ENCODE measurements around the gene KRTAP21-1.

Gene KRTAP21-1

GRCh38 chr21:30747159-30747558 lies 8.1 kb downstream of the KRTAP21-1 start, which contains the start of gene KRTAP21-2:
Gene KRTAP21-2 (minus strand): TSS chr21:30747259. CDS start chr21:30747202, 57 bp downstream.
- Histone ChIP-seq H3K4me2 (ENCODE audit: low read depth, low read length) (no peak within 1 kb of the TSS), H3F3A (ENCODE audit: insufficient read depth, low read length) (no peaks in the 10 kb centered on the region), H3K9me3 (replicated peaks; ENCODE audit: insufficient read depth, low read length) (no peaks in the 10 kb centered on the region), H3K9ac (ENCODE audit: low read length) (no peak within 1 kb of the TSS), H3K27me3 (replicated peaks; ENCODE audit: insufficient read depth, low read length) (no peaks in the 10 kb centered on the region), H3K9me2 (replicated peaks; ENCODE audit: insufficient read depth, low read length) (no peaks in the 10 kb centered on the region), H4K20me1 (ENCODE audit: insufficient read depth, low read length) (no peaks in the 10 kb centered on the region), H3K4me1 (ENCODE audit: low read length) (no peaks in the 10 kb centered on the region), H3K79me2 (ENCODE audit: low read length) (no peaks in the 10 kb centered on the region), H3K36me3 (replicated peaks; ENCODE audit: insufficient read depth, low read length) (no peaks in the 10 kb centered on the region), H3K4me3 (ENCODE audit: low read length) (no peak within 1 kb of the TSS), H3K27ac (ENCODE audit: low read length) (no peak within 1 kb of the TSS), H2AFZ (ENCODE audit: low read length) (no peak within 1 kb of the TSS)
- TF ChIP-seq CTCF (IDR thresholded peaks at IDR 0.05; ENCODE audit: low read length) (no peak), EZH2phosphoT487 (IDR thresholded peaks at IDR 0.05; ENCODE audit: low read length) (no peak), EZH2 (optimal IDR thresholded peaks at IDR 0.05; ENCODE audit: low read depth, low read length) (no peak)
- no peak for DNase-seq

GRCh38 chr21:30740462-30740861 lies 14.8 kb downstream of the KRTAP21-1 start:
- Histone ChIP-seq H3K79me2 (ENCODE audit: low read length) (no peaks in the 10 kb centered on the region), H3K9me2 (replicated peaks; ENCODE audit: insufficient read depth, low read length) (no peaks in the 10 kb centered on the region), H3K9ac (ENCODE audit: low read length) (no peak overlapping the region), H3K27ac (ENCODE audit: low read length) (no peak overlapping the region), H3K27me3 (replicated peaks; ENCODE audit: insufficient read depth, low read length) (no peaks in the 10 kb centered on the region), H4K20me1 (ENCODE audit: insufficient read depth, low read length) (no peaks in the 10 kb centered on the region), H3K4me2 (ENCODE audit: low read depth, low read length) (no peak overlapping the region), H3K36me3 (replicated peaks; ENCODE audit: insufficient read depth, low read length) (no peaks in the 10 kb centered on the region), H2AFZ (ENCODE audit: low read length) (no peak overlapping the region), H3K9me3 (replicated peaks; ENCODE audit: insufficient read depth, low read length) (no peaks in the 10 kb centered on the region), H3F3A (ENCODE audit: insufficient read depth, low read length) (no peaks in the 10 kb centered on the region), H3K4me1 (ENCODE audit: low read length) (no peaks in the 10 kb centered on the region), H3K4me3 (ENCODE audit: low read length) (no peak overlapping the region)
- no peak for DNase-seq
- TF ChIP-seq CTCF (IDR thresholded peaks at IDR 0.05; ENCODE audit: low read length) (no peak), EZH2 (optimal IDR thresholded peaks at IDR 0.05; ENCODE audit: low read depth, low read length) (no peak), EZH2phosphoT487 (IDR thresholded peaks at IDR 0.05; ENCODE audit: low read length) (no peak)

DNA sequence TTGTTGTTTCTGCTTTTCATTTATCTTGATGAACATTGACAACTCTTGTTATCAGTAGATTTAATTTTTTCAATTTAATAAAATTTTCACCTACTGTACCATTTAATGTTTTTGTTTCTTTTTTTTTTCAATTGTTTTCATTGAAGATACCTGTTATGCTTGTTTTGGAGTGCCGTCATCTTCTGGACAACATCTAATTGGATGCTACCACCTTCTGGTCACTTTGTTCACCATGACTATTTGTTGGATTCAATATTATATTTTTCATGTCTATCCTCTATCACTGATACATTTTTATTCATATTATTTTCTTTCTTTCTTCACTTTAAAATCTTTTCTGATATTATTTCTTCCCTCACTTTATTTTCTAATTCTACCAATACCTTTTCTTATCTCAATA lies 22.2 kb downstream of the KRTAP21-1 start:
- Histone ChIP-seq H3K27me3 (replicated peaks; ENCODE audit: insufficient read depth, low read length) (no peaks in the 10 kb centered on the region), H3K9me2 (replicated peaks; ENCODE audit: insufficient read depth, low read length) (no peaks in the 10 kb centered on the region), H3K9ac (ENCODE audit: low read length) (no peak overlapping the region), H3K4me1 (ENCODE audit: low read length) (no peaks in the 10 kb centered on the region), H3K36me3 (replicated peaks; ENCODE audit: insufficient read depth, low read length) (no peaks in the 10 kb centered on the region), H4K20me1 (ENCODE audit: insufficient read depth, low read length) (no peaks in the 10 kb centered on the region), H3F3A (ENCODE audit: insufficient read depth, low read length) (no peaks in the 10 kb centered on the region), H3K27ac (ENCODE audit: low read length) (no peak overlapping the region), H2AFZ (ENCODE audit: low read length) (no peak overlapping the region), H3K9me3 (replicated peaks; ENCODE audit: insufficient read depth, low read length) (no peaks in the 10 kb centered on the region), H3K4me2 (ENCODE audit: low read depth, low read length) (no peak overlapping the region), H3K4me3 (ENCODE audit: low read length) (no peak overlapping the region), H3K79me2 (ENCODE audit: low read length) (no peaks in the 10 kb centered on the region)
- no peak for TF ChIP-seq EZH2phosphoT487 (IDR thresholded peaks at IDR 0.05; ENCODE audit: low read length)
- TF ChIP-seq CTCF (IDR thresholded peaks at IDR 0.05; ENCODE audit: low read length) = no peak
- no peak for TF ChIP-seq EZH2 (optimal IDR thresholded peaks at IDR 0.05; ENCODE audit: low read depth, low read length)
- DNase-seq = no peak
